Keratinocyte (primary cell): ENCODE data around the gene MYOT.

Source experiments
- CTCF ChIP-seq, 3 experiments: IDR thresholded peaks in 1 of 3; conservative IDR thresholded peaks in 1 of 3; optimal IDR thresholded peaks in 1 of 3; 2 replicates in 2 of 3; 3 replicates in 1 of 3; pipeline versions ENCODE3 to v1.5.1; 2011; ENCODE audit warnings: low read length in 3 of 3, mild to moderate bottlenecking in 3 of 3, moderate library complexity in 2 of 3, control low read depth in 1 of 3, inconsistent platforms in 1 of 3; ENCODE audit not compliant: insufficient read depth in 2 of 3; ENCODE audit errors: extremely low read depth in 1 of 3
- EZH2 ChIP-seq: IDR thresholded peaks from one replicate; pipeline ENCODE4 v1.6.1; 2012; ENCODE audit warnings: inconsistent platforms, mild to moderate bottlenecking, low read length, moderate library complexity

GRCh38 chr5:137836298-137836697, 31.4 kb upstream of the MYOT start:
- TF ChIP-seq CTCF (optimal IDR thresholded peaks at IDR 0.05 in 1 of 3, IDR thresholded peaks at IDR 0.05 in 1 of 3, conservative IDR thresholded peaks at IDR 0.05 in 1 of 3; ENCODE audit: extremely low read depth in 1 of 3, insufficient read depth in 2 of 3, low read length in 3 of 3) = no peak
- no peak for TF ChIP-seq EZH2
